HepG2 (cell line): Measurements from ENCODE around the gene ASB5. TPM values are rescaled to one million over a fixed set of nuclear protein-coding genes. Genes with fewer than 3 reads are reported as not detected.

ENCODE experiments used
- ATAC-seq: fragments of 200-7000 bp; cut with Tn5 transposase; 3 replicates; pipeline ENCODE4 v1.9.1; 2020; ENCODE audit warnings: mild to moderate bottlenecking, moderate library complexity
- BruUV-seq: library from RNA; stranded (reverse); fragments of 400-500 nt; replicated peaks from 2 replicates; lab custom pipeline; 2021; lab: Mats Ljungman, UMichigan
- CTCF ChIA-PET: fragments of 300-600 bp; formaldehyde crosslinking; extraction: SDS; loops from one replicate; lab custom pipeline; 2021; ENCODE audit warnings: low total read pairs, inconsistent platforms, low intra/inter-chr PET ratio; lab: Yijun Ruan, JAX
- POLR2A ChIA-PET: fragments of 350-600 bp; sonication (Branson Sonifier 250); formaldehyde crosslinking; loops from one replicate; lab custom pipeline; 2020; ENCODE audit warnings: antibody characterized with exemption, inconsistent platforms; lab: Yijun Ruan, JAX
- DNase-seq: peaks from one replicate; pipeline ENCODE4 v3.0.0-alpha.2; 2015; ENCODE audit warnings: low spot score
- FAIRE-seq: peaks from 3 replicates; lab custom pipeline; 2011; peaks lifted over from hg19 to GRCh38; lab: Jason Lieb, UNC
- H2AFZ ChIP-seq: one replicate; pipeline ENCODE4 v1.6.1; 2011; ENCODE audit warnings: low read length, inconsistent platforms
- H3K27ac ChIP-seq: fragments of 300-600 bp; 3 replicates; pipeline ENCODE4 v1.8.0; 2011; ENCODE audit warnings: mixed run types, mild to moderate bottlenecking, mixed read lengths, low read length, inconsistent platforms; ENCODE audit not compliant: insufficient read depth; ENCODE audit errors: extremely low read length
- H3K27me3 ChIP-seq, 2 experiments: fragments of 200-600 bp in 1 of 2; 2 replicates in 1 of 2; 3 replicates in 1 of 2; pipeline versions ENCODE4 v1.6.0 to v1.8.0; 2011; ENCODE audit warnings: low read length in 2 of 2, mild to moderate bottlenecking in 2 of 2, moderate library complexity in 2 of 2, inconsistent platforms in 1 of 2; ENCODE audit not compliant: insufficient read depth in 2 of 2, control insufficient read depth in 1 of 2
- H3K36me3 ChIP-seq, 2 experiments: fragments of 200-600 bp in 1 of 2; replicated peaks in 1 of 2; 2 replicates in 1 of 2; 3 replicates in 1 of 2; pipeline versions ENCODE4 v1.5.1 to v1.8.0; 2011; ENCODE audit warnings: low read length in 2 of 2, inconsistent platforms in 1 of 2; ENCODE audit not compliant: insufficient read depth in 2 of 2, control insufficient read depth in 1 of 2
- H3K4me1 ChIP-seq: 2 replicates; pipeline ENCODE4 v1.5.1; 2012; ENCODE audit warnings: low read length, inconsistent platforms; ENCODE audit not compliant: insufficient read depth
- H3K4me2 ChIP-seq: 2 replicates; pipeline ENCODE4 v1.6.0; 2011; ENCODE audit warnings: low read depth, low read length, inconsistent platforms
- H3K4me3 ChIP-seq, 3 experiments: fragments of 200-600 bp in 1 of 3; sonication (generic), shearing (Covaris generic) in 1 of 3; replicated peaks in 1 of 3; 2 replicates each; pipeline ENCODE4 v1.5.1; 2011 to 2016; ENCODE audit warnings: low read length in 3 of 3, inconsistent platforms in 2 of 3, low read depth in 2 of 3, mild to moderate bottlenecking in 2 of 3, control low read depth in 1 of 3, mixed read lengths in 1 of 3; ENCODE audit not compliant: insufficient read depth in 1 of 3
- H3K79me2 ChIP-seq: one replicate; pipeline ENCODE4 v1.6.1; 2011; ENCODE audit warnings: low read length, inconsistent platforms; ENCODE audit not compliant: insufficient read depth
- H3K9ac ChIP-seq: 2 replicates; pipeline ENCODE4 v1.6.0; 2011; ENCODE audit warnings: mild to moderate bottlenecking, low read depth, low read length, inconsistent platforms; ENCODE audit not compliant: insufficient read depth
- H3K9me3 ChIP-seq: 2 replicates; pipeline ENCODE4 v1.5.1; 2012; ENCODE audit warnings: mild to moderate bottlenecking, low read length
- H4K20me1 ChIP-seq: 2 replicates; pipeline ENCODE4 v1.6.0; 2011; ENCODE audit warnings: inconsistent platforms, mild to moderate bottlenecking, low read length, moderate library complexity; ENCODE audit not compliant: insufficient read depth
- ATF2 ChIP-seq: sonication (generic); formaldehyde crosslinking; IDR thresholded peaks from 2 replicates; pipeline ENCODE4 v1.4.0; 2020; ENCODE audit warnings: missing genetic modification reagents
- CAMTA2 ChIP-seq: sonication (generic); formaldehyde crosslinking; IDR thresholded peaks from 2 replicates; pipeline ENCODE4 v1.4.0; 2020; ENCODE audit warnings: mild to moderate bottlenecking, missing genetic modification reagents, borderline replicate concordance
- CSRNP2 ChIP-seq: sonication (generic); formaldehyde crosslinking; conservative IDR thresholded peaks from 2 replicates; pipeline ENCODE4 v1.8.0; 2022; ENCODE audit warnings: low read depth, missing genetic modification reagents
- FOSL2 ChIP-seq: sonication (generic); formaldehyde crosslinking; IDR thresholded peaks from 2 replicates; pipeline ENCODE4 v1.4.0; 2020; ENCODE audit warnings: missing genetic modification reagents
- HES4 ChIP-seq: sonication (generic); formaldehyde crosslinking; IDR thresholded peaks from 2 replicates; pipeline ENCODE4 v1.9.0; 2021; ENCODE audit warnings: mild to moderate bottlenecking, missing genetic modification reagents, borderline replicate concordance
- KLF12 ChIP-seq: sonication (generic); formaldehyde crosslinking; IDR thresholded peaks from 2 replicates; pipeline ENCODE4 v1.4.0; 2020; ENCODE audit warnings: missing genetic modification reagents, borderline replicate concordance
- MXI1 ChIP-seq: IDR thresholded peaks from 3 replicates; pipeline ENCODE4 v1.6.1; 2012; ENCODE audit warnings: low read depth, low read length, inconsistent platforms, borderline replicate concordance
- NR2F6 ChIP-seq, 2 experiments: IDR thresholded peaks; 2 replicates each; pipeline ENCODE4 v1.6.1; 2016; ENCODE audit warnings: antibody characterized with exemption in 1 of 2, mild to moderate bottlenecking in 1 of 2
- STAT6 ChIP-seq: sonication (generic); formaldehyde crosslinking; IDR thresholded peaks from 2 replicates; pipeline ENCODE4 v1.4.0; 2020; ENCODE audit warnings: missing genetic modification reagents, mild to moderate bottlenecking, borderline replicate concordance
- ZBTB21 ChIP-seq: sonication (generic); formaldehyde crosslinking; IDR thresholded peaks from 2 replicates; pipeline ENCODE4 v1.4.0; 2020; ENCODE audit warnings: missing genetic modification reagents
- ZBTB7A ChIP-seq: sonication (generic); formaldehyde crosslinking; IDR thresholded peaks from 2 replicates; pipeline ENCODE4 v1.8.0; 2022; ENCODE audit warnings: mild to moderate bottlenecking, missing genetic modification reagents
- ZFP82 ChIP-seq: sonication (generic); formaldehyde crosslinking; IDR thresholded peaks from 2 replicates; pipeline ENCODE4 v1.5.1; 2020; ENCODE audit warnings: mild to moderate bottlenecking, missing genetic modification reagents, borderline replicate concordance
- ZFX ChIP-seq: sonication (generic); formaldehyde crosslinking; IDR thresholded peaks from 2 replicates; pipeline ENCODE4 v1.4.0; 2020; ENCODE audit warnings: mild to moderate bottlenecking, low read depth, missing genetic modification reagents, moderate library complexity
- ZNF20 ChIP-seq: sonication (generic); formaldehyde crosslinking; IDR thresholded peaks from 2 replicates; pipeline ENCODE4 v1.4.0; 2020; ENCODE audit warnings: mild to moderate bottlenecking, moderate library complexity, missing genetic modification reagents
- ZNF274 ChIP-seq: sonication (generic); formaldehyde crosslinking; IDR thresholded peaks from 2 replicates; pipeline ENCODE4 v1.5.1; 2020; ENCODE audit warnings: mild to moderate bottlenecking, missing genetic modification reagents
- ZNF563 ChIP-seq: sonication (generic); formaldehyde crosslinking; IDR thresholded peaks from 2 replicates; pipeline ENCODE4 v1.8.0; 2022; ENCODE audit warnings: mild to moderate bottlenecking, moderate library complexity, missing genetic modification reagents
- ZNF652 ChIP-seq: IDR thresholded peaks from 2 replicates; pipeline ENCODE4 v1.6.1; 2016; ENCODE audit warnings: low read depth, borderline replicate concordance
- ZNF761 ChIP-seq: sonication (generic); formaldehyde crosslinking; conservative IDR thresholded peaks from 2 replicates; pipeline ENCODE4 v1.4.0; 2020; ENCODE audit warnings: mild to moderate bottlenecking, missing genetic modification reagents
- ZNF891 ChIP-seq: sonication (generic); formaldehyde crosslinking; IDR thresholded peaks from 2 replicates; pipeline ENCODE4 v1.5.0; 2020; ENCODE audit warnings: mild to moderate bottlenecking, missing genetic modification reagents
- WGBS: methylation state at CpG from one replicate; pipeline ENCODE4 v1.1.6; 2017; ENCODE audit warnings: low lambda C conversion rate; 5-methylcytosine and 5-hydroxymethylcytosine counted together
- in situ Hi-C: cut with HindIII; loops from 2 replicates; pipeline ENCODE4 v1.10.0; 2017; ENCODE audit warnings: low pct_unique_long_range_greater_than_20kb; ENCODE audit not compliant: extremely low pct_ligation_motif_present
- intact Hi-C: fragments of 100-400 bp; cut with micrococcal nuclease; formaldehyde crosslinking; loops from one replicate; pipeline ENCODE4 v1.10.0; 2022; ENCODE audit not compliant: unreplicated experiment
- polyA plus RNA-seq, 8 experiments: library from polyadenylated mRNA; depleted of rRNA in 3 of 8; stranded (reverse) in 7 of 8; unstranded in 1 of 8; fragments of >200 nt; fragmentation: Illumina TruSeq in 4 of 8; extraction: Trizol in 4 of 8; gene quantifications; 2 replicates each; pipeline versions ENCODE4 v1.2.1 to v1.2.3, GENCODE V29; 2011 to 2016; ENCODE audit warnings: low read depth in 4 of 8, missing spikeins in 1 of 8, mixed read lengths in 1 of 8; ENCODE audit not compliant: insufficient read depth in 1 of 8
- total RNA-seq, 5 experiments: library from RNA; depleted of rRNA; stranded (reverse); fragments of >200 nt; fragmentation: Illumina TruSeq; extraction: Trizol; gene quantifications; 2 replicates each; pipeline ENCODE4 v1.2.3, GENCODE V29; 2016; ENCODE audit warnings: low read depth in 1 of 5

ASB5 gene
- total and polyA plus RNA-seq, 2 of the 13 experiments (the other 11 are each of a cell fraction or from before 2014, with no cell fraction given) = not detected

- no peak overlapping the region for H3K4me2 ChIP-seq
- intact Hi-C loops (no loop called here), in situ Hi-C loops (loop anchor here (10.0 kb wide), 1 partner anchor 125 kb away; the partner anchor contains the start of gene SPCS3)
- H3K27ac ChIP-seq = no peak overlapping the region
- BruUV-seq = no TSS peak
- ChIA-PET CTCF (no interaction called here), POLR2A (no interaction called here)
- no peaks in the 10 kb centered on the region for H3K9me3 ChIP-seq
- H4K20me1 ChIP-seq = no peaks in the 10 kb centered on the region
- TF ChIP-seq ZNF652 (CRISPR knock-in tag) (no peak), ZFP82 (CRISPR knock-in tag) (no peak), MXI1 (no peak), ZNF891 (CRISPR knock-in tag) (no peak), STAT6 (CRISPR knock-in tag) (no peak), ZNF20 (no peak), ZNF274 (CRISPR knock-in tag) (no peak), ZNF563 (CRISPR knock-in tag) (no peak), CAMTA2 (CRISPR knock-in tag) (no peak), ZNF761 (CRISPR knock-in tag) (no peak), ATF2 (CRISPR knock-in tag) (no peak), CSRNP2 (CRISPR knock-in tag) (no peak), ZBTB7A (CRISPR knock-in tag) (no peak), NR2F6 (IDR thresholded peaks at IDR 0.05) (no peak), NR2F6 (CRISPR knock-in tag; IDR thresholded peaks at IDR 0.05) (no peak), KLF12 (no peak), ZBTB21 (CRISPR knock-in tag) (no peak), ZFX (CRISPR knock-in tag) (no peak), FOSL2 (CRISPR knock-in tag) (no peak), HES4 (CRISPR knock-in tag) (no peak)
- no peak for DNase-seq
- H3K9ac ChIP-seq = no peak overlapping the region
- H3K79me2 ChIP-seq = no peaks in the 10 kb centered on the region
- 26% methylated on average over 9 of the region's 11 CpGs for WGBS
- no peaks in the 10 kb centered on the region for H3K4me1 ChIP-seq
- no peak overlapping the region for H3K4me3 ChIP-seq
- H3K36me3 ChIP-seq = no peaks in the 10 kb centered on the region
- ATAC-seq = no peak
- H3K27me3 ChIP-seq = 0 out of 5 replicates have a peak, but pooled peaks cover 0 to 8% of the 10 kb centered on the region in 2 experiments
- no peak overlapping the region for H2AFZ ChIP-seq
- FAIRE-seq = no peak
Observed at GRCh38 chr4:176189891-176190795, 78.9 kb downstream of the ASB5 start.
